Fibroblast of skin of right quadriceps (primary cell): Measurements from ENCODE around the gene MAP2K3.

ENCODE experiments used
- DNase-seq: peaks from one replicate; pipeline ENCODE4 v3.0.0-alpha.2; 2013

Gene MAP2K3

GRCh38 chr17:21284319-21285163, at the start of gene MAP2K3:
Gene MAP2K3, plus strand, starts transcription at chr17:21284711. Its CDS starts 210 bp downstream, at chr17:21284921.
- peak; percentile 98 for DNase-seq

- DNase-seq: no peak
Observed at GRCh38 chr17:21235921-21236320, 48.6 kb upstream of the MAP2K3 start.

GRCh38 chr17:21239680-21240368, 44.7 kb upstream of the MAP2K3 start:
- DNase-seq: peak; percentile 24

- DNase-seq: no peak
Observed at GRCh38 chr17:21240369-21241055, 44.0 kb upstream of the MAP2K3 start.

- no peak for DNase-seq
Observed at GRCh38 chr17:21241564-21241963, 42.9 kb upstream of the MAP2K3 start.

GRCh38 chr17:21242026-21242697, 42.3 kb upstream of the MAP2K3 start:
- no peak for DNase-seq

GRCh38 chr17:21242780-21243515, 41.6 kb upstream of the MAP2K3 start:
- no peak for DNase-seq

GRCh38 chr17:21243516-21244303, 40.8 kb upstream of the MAP2K3 start:
- DNase-seq: no peak

GRCh38 chr17:21245639-21246084, 38.8 kb upstream of the MAP2K3 start:
- DNase-seq: no peak

GRCh38 chr17:21246698-21247097, 37.8 kb upstream of the MAP2K3 start:
- DNase-seq: no peak

GRCh38 chr17:21247552-21248258, 36.8 kb upstream of the MAP2K3 start:
- DNase-seq: no peak

GRCh38 chr17:21248500-21248899, 36.0 kb upstream of the MAP2K3 start:
- no peak for DNase-seq

GRCh38 chr17:21249086-21249795, 35.3 kb upstream of the MAP2K3 start:
- DNase-seq: no peak

GRCh38 chr17:21249920-21250703, 34.4 kb upstream of the MAP2K3 start:
- no peak for DNase-seq

GRCh38 chr17:21250854-21251253, 33.7 kb upstream of the MAP2K3 start:
- no peak for DNase-seq

GRCh38 chr17:21251337-21252010, 33.0 kb upstream of the MAP2K3 start:
- DNase-seq: no peak

GRCh38 chr17:21252289-21252795, 32.2 kb upstream of the MAP2K3 start:
- DNase-seq: no peak
